Panc1 (cell line): Measurements from ENCODE around the gene FRK. TPM values are rescaled to one million over a fixed set of nuclear protein-coding genes. Genes with fewer than 3 reads are reported as not detected.

Experiments used
- ATAC-seq: fragments of 200-7000 bp; cut with Tn5 transposase; 2 replicates; pipeline ENCODE4 v1.9.1; 2020; ENCODE audit warnings: mild to moderate bottlenecking, moderate library complexity
- BruUV-seq: library from RNA; stranded (reverse); fragments of 400-500 nt; replicated peaks from 2 replicates; lab custom pipeline; 2021; lab: Mats Ljungman, UMichigan
- CTCF ChIA-PET: fragments of 300-600 bp; sonication (Branson Sonifier 250); formaldehyde crosslinking; loops from one replicate; lab custom pipeline; 2022; ENCODE audit warnings: antibody characterized with exemption; lab: Charles Lee
- POLR2A ChIA-PET: fragments of 300-600 bp; sonication (Branson Sonifier 250); formaldehyde crosslinking; loops from one replicate; lab custom pipeline; 2022; ENCODE audit warnings: antibody characterized with exemption; lab: Charles Lee
- DNase-seq: peaks from one replicate; pipeline ENCODE4 v3.0.0-alpha.2; 2010; ENCODE audit warnings: low read depth, low spot score
- H3K27ac ChIP-seq: 2 replicates; pipeline ENCODE4 v1.5.1; 2011; ENCODE audit warnings: mild to moderate bottlenecking, low read length, inconsistent platforms
- H3K27me3 ChIP-seq: fragments of 200-500 bp; sonication (Bioruptor generic); 2 replicates; pipeline ENCODE4 v1.6.0; 2014; ENCODE audit warnings: low read length, inconsistent platforms; ENCODE audit not compliant: control insufficient read depth, insufficient read depth
- H3K36me3 ChIP-seq: fragments of 200-500 bp; sonication (Bioruptor generic); 2 replicates; pipeline ENCODE4 v1.5.1; 2014; ENCODE audit warnings: inconsistent platforms, mild to moderate bottlenecking, low read length, moderate library complexity; ENCODE audit not compliant: control insufficient read depth, insufficient read depth
- H3K4me1 ChIP-seq: 2 replicates; pipeline ENCODE4 v1.5.1; 2011; ENCODE audit warnings: inconsistent platforms, mild to moderate bottlenecking, low read length, moderate library complexity; ENCODE audit not compliant: control insufficient read depth, insufficient read depth
- H3K4me3 ChIP-seq, 2 experiments: 2 replicates each; pipeline ENCODE4 v1.5.1; 2011 to 2012; ENCODE audit warnings: low read depth in 2 of 2, low read length in 2 of 2, mild to moderate bottlenecking in 2 of 2, inconsistent platforms in 1 of 2, moderate library complexity in 1 of 2
- H3K9me3 ChIP-seq: fragments of 200-500 bp; sonication (Bioruptor generic); 2 replicates; pipeline ENCODE4 v1.5.1; 2014; ENCODE audit warnings: low read depth, mild to moderate bottlenecking, inconsistent platforms, low read length, moderate library complexity; ENCODE audit not compliant: control insufficient read depth, insufficient read depth
- CTCF ChIP-seq: fragments of 450-650 bp; IDR thresholded peaks from 2 replicates; pipeline ENCODE4 v1.5.1; 2017; ENCODE audit warnings: mild to moderate bottlenecking
- POLR2AphosphoS5 ChIP-seq: IDR thresholded peaks from 2 replicates; pipeline ENCODE4 v1.6.1; 2012; ENCODE audit warnings: mild to moderate bottlenecking, low read depth, low read length, moderate library complexity
- REST ChIP-seq, 2 experiments: IDR thresholded peaks; 2 replicates each; pipeline ENCODE4 v1.6.1; 2011 to 2012; ENCODE audit warnings: low read depth in 2 of 2, control low read depth in 1 of 2, low read length in 1 of 2, mild to moderate bottlenecking in 1 of 2, moderate library complexity in 1 of 2; ENCODE audit not compliant: insufficient read depth in 1 of 2
- SIN3A ChIP-seq: IDR thresholded peaks from 2 replicates; pipeline ENCODE4 v1.6.1; 2012; ENCODE audit warnings: low read depth, mild to moderate bottlenecking, low read length, moderate library complexity, borderline replicate concordance; ENCODE audit not compliant: insufficient read depth
- TCF7L2 ChIP-seq: IDR thresholded peaks from 2 replicates; pipeline ENCODE4 v1.6.1; 2011; ENCODE audit warnings: mild to moderate bottlenecking, low read depth, low read length, inconsistent platforms
- in situ Hi-C: cut with HindIII; loops from 2 replicates; pipeline ENCODE4 v1.10.0; 2016; ENCODE audit warnings: low sequenced_read_pairs, low pct_unique_long_range_greater_than_20kb
- intact Hi-C: fragments of 100-400 bp; cut with micrococcal nuclease; formaldehyde crosslinking; loops from one replicate; pipeline ENCODE4 v1.10.0; 2022; ENCODE audit not compliant: unreplicated experiment
- total RNA-seq: library from RNA; stranded (reverse); gene quantifications from one replicate; pipeline ENCODE4 v1.2.1, GENCODE V29; 2021; ENCODE audit not compliant: unreplicated experiment

Gene FRK
- total RNA-seq, 1 experiment from 2014 or later = 2.5 TPM

GRCh38 chr6:115976321-115976870, 84.3 kb downstream of the FRK start:
- Histone ChIP-seq H3K9me3 (no peaks in the 10 kb centered on the region), H3K4me3 (no peak overlapping the region), H3K27ac (no peak overlapping the region), H3K4me1 (no peaks in the 10 kb centered on the region), H3K36me3 (no peaks in the 10 kb centered on the region), H3K27me3 (no peaks in the 10 kb centered on the region)
- in situ Hi-C loops = no loop called here
- no TSS peak for BruUV-seq
- ChIA-PET POLR2A (no interaction called here), CTCF (no interaction called here)
- DNase-seq (no peak), ATAC-seq (no peak)
- intact Hi-C loops = no loop called here
- TF ChIP-seq TCF7L2 (no peak), SIN3A (no peak), REST (IDR thresholded peaks at IDR 0.05; ENCODE audit: insufficient read depth in 1 of 2, low read depth in 2 of 2, low read length in 1 of 2) (no peak), CTCF (no peak), POLR2AphosphoS5 (no peak)

- TF ChIP-seq CTCF = no peak; the same call in 1 of the 2 replicates
- no peak for TF ChIP-seq REST (IDR thresholded peaks at IDR 0.05; ENCODE audit: insufficient read depth in 1 of 2, low read depth in 2 of 2, low read length in 1 of 2)
- no peak for TF ChIP-seq POLR2AphosphoS5
- TF ChIP-seq SIN3A = no peak
- TF ChIP-seq TCF7L2 = no peak
- Histone ChIP-seq H3K36me3 (no peaks in the 10 kb centered on the region), H3K9me3 (no peaks in the 10 kb centered on the region), H3K4me1 (no peaks in the 10 kb centered on the region), H3K27ac (no peak overlapping the region), H3K4me3 (no peak overlapping the region), H3K27me3 (no peaks in the 10 kb centered on the region)
- intact Hi-C loops (no loop called here), in situ Hi-C loops (no loop called here)
- CTCF ChIA-PET = no interaction called here
- POLR2A ChIA-PET = no interaction called here
- no TSS peak for BruUV-seq
- ATAC-seq (no peak), DNase-seq (no peak)
Observed at GRCh38 chr6:115972679-115973078, 88.0 kb downstream of the FRK start.
